Hematopoietic multipotent progenitor cell treated with erythropoietin and hydrocortisone succinate and interleukin-3 and kit ligand, for 8 days (in vitro differentiated cells): ENCODE results near the gene ENTR1.
A peak's percentile ranks its signal among the peaks of the same experiment; 100 is the strongest.

Experiments
- DNase-seq: peaks from one replicate; pipeline ENCODE4 v3.0.0-alpha.2; 2015

Gene ENTR1

DNA sequence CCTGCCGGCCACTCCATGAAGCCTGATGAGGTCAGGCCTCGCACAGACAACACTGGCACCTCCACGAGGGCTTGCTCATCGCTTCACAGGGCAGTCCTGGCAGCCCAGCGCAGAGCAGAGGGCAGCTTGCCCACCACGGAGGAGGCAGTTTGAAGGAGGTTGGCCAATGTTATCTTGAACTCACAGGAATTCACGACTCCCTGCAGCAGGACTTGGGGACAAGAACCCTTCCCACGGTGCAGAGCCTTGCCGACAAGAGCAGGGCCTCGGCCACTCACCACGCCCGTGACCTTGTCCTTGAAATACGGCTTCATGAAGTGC, 15.4 kb downstream of the ENTR1 start:
- DNase-seq, result peak; percentile 50

DNA sequence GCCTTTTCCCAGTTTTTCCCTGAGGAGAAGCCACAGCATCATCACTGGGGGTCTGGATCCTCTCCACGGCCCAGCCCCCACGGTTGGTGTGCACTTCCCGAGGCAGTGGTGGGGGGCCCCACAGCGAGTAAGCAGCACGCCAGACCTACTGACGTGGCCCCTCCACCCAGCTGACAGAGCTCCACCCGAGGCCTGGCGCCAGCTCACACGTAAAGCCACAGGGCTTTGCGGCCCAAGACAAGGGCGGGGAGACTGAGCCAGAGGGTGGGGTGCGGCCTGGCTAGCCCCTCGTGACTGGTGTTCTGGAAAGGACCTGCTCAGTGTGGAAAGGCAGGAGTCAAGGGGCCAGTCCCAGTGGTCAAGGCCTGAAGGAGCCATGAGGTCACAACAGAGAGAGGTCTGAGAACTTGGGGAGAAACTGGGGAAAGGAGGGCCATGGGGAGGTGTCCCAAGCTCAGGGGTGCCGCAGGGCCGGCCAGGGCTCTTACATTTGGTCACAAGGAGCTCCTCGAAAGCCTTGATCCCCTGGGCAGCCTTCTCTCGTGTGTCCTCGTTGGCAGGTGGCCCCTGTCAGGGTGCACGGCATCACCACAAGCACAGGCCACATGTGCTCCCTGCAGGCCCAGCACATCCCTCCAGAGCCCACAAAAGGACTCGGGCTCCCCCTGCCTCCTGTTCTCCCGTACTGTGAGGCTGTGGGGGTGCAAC, 15.9 kb downstream of the ENTR1 start:
- peak; percentile 29 for DNase-seq

DNA sequence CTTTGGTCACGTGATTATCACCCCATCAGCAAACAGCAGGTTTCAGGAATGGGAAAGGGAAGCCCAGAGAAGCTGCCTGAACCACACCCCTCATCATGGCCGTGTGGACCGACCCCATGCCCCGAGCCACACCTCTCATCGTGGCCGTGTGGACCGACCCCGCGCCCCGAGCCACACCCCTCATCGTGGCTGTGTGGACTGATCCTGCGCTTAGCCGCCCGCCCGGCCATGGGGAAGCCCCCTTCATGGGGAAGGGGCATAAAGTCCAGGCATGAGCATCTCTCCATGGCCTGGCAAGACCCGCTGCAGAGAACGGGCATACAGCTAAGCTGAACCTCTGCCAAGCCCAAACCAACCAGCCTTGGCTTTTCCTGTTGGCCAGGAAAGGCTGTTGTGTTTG, 16.9 kb downstream of the ENTR1 start:
- DNase-seq, result no peak

DNA sequence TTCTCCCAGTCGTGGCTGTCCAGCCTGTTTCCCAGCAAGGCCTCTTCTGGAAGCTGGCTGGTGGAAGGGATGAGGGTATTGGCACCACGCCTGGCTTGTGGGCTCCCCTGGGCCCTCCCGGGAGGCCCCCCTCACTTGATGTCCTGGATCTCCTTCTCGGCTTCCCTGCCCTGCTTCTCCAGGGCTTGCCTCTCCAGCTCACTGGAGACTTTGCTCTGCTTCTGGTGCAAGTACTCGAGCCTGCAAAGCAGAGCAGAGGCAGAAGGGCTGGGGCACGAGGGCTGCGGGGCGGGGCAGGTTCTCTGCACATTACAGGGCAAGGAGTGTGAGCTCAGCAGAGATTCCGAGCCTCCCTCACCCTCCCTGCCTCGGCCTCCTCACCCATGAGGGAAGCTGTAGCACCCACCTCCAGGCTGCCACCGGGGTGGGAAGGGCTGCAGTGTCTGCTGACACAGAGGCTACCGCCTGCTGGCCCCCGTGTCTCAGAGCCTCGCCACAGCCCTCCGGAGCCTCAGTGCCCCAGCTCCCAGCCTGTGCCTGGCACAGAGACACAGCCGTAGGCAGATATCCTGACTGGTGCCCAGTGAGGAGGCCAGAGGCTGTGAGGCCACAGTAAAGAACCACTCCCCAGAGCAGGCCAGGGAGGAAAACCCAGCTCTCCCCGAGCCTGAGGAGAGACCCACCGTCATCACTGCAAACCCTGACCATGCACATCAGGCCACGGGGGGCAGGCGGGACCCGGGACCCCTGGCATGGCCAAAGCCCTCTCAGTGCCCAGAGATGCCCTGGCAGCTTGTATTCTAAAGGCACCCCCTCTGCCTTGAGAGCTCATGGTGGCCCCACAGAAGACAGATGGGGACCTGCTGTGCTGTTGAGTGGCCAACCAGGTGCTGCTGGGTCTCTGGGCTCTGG, 17.6 kb downstream of the ENTR1 start:
- no peak for DNase-seq

DNA sequence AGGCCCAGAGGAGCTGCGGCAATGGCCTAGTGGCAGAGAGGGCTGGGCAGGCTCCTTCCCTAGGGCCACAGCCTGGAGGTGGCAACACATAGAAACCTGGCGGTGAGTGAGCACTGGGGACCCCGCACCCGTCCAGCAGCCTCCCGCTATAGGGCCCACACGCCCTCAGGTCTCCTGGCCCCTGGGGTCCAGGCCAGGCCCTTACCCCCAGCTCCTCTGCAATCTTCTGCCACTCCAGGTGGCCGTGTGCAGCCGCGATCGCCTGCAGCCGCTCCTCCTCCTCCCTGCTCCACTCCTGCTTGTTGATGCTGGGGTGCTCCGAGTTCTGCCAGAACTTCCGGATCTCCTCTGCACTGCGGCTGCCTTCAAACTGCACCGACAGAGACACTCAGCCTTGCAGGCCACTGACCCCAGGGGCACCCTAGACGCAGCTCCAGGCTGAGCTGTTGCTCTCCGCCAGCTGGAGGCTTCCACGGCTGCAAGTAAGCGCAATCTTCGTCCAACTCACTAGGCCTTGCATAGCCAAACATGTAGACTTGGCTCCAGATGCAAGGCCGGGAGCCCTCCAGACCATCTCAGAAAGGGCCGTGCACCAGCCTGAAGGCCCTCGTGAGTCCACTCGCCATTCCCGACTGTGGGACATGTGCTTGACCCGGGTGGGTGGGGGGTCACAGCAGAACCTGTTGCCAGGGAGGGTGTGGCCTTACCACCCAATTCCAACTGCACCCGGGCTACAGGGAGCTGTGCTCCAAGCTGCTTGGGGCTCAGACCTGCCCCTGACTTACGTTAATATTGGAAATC, 18.5 kb downstream of the ENTR1 start:
- no peak for DNase-seq

DNA sequence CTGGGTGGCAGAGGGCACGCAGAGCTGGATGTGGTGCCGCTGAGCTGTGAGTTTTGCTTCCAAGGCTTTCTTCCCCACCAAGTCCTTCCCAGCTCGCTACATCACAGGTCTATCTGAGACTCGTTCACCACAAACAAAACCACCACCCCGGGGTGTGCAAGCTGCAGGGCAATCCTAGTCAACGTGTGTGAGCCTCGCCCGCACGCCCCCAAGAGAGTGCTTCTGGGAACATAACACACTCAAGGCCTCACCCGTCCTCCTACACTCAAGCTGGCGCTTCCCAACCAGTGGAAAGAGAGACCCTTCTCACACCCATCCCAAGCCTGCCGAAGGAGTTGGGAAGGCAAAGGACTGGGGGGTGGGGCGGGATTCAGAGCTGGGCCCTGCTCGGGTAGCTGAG, 21.0 kb downstream of the ENTR1 start:
- DNase-seq, result peak; percentile 70

DNA sequence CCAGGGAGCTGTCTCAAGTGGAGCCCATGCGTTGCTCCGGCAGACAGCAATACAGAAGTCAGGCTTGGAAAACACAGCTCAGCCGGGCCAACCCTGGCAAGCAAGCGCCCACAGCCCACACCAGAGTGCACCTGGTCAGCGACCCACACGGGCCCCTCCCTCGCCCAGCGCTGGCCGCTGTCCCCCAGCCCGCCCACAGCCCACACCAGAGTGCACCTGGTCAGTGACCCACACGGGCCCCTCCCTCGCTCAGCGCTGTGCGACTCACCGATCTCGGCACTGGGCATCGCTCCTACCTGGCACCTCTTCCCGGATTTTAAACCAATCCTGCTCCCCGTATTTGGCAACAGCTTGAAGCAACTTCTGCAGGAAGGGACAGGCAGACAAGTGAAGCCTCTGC, 23.2 kb downstream of the ENTR1 start:
- DNase-seq, result no peak

DNA sequence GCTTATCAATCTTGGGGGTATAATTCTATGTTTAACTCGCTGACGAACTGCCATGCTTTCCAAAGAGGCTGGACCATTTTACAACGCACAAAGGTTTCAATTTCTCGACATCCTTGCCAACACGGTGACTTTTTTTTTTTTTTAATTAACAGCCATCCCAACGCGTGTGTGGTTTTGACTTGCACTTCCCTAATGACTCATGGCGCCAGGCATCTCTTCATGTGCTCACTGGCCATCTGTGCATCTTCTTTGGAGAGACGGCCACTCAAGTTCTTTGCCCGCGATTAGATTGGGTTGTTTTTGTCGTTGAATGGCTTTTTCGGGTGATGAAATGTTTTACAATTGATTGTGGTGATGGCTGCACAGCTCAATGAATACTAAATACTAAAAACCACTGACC, 24.4 kb downstream of the ENTR1 start:
- DNase-seq, result no peak

DNA sequence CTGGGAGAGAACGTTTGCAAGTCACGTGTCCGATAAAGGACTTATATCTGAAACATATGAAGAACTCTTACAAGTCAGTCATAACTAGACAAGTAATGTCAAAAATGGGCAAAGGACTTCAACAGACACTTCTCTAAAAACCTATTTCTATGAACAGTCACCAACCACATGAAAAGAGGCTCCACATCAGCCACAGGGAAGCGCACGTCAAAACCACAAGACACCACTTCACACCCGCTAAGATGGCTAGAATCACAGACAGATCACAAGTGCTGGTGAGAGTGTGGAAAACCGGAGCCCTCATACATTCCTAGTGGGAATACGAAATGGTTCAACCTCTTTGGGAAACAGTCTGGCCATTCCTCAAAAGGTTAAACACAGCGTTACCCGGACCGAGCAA, 25.4 kb downstream of the ENTR1 start:
- DNase-seq, result no peak

DNA sequence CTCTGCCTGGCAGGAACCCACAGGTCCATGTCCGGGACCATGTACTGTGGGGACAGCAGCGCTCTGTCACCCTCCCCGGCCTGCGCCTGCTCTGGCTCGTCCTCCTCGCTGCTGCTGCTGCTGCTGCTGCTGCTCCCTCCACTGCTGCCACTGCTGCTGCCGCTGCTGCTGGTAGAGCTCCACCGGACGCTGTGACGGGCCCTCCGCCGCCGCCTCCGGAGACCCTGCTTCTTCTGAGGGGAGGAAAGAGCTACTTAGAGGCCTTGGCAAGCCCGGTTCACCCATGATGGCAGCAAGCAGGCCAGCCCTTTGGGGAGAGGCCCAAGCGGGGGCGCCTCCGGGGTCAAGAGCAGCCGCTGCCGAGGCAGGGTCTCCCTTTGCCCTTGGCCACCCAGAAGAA, 27.0 kb downstream of the ENTR1 start:
- DNase-seq, result no peak

DNA sequence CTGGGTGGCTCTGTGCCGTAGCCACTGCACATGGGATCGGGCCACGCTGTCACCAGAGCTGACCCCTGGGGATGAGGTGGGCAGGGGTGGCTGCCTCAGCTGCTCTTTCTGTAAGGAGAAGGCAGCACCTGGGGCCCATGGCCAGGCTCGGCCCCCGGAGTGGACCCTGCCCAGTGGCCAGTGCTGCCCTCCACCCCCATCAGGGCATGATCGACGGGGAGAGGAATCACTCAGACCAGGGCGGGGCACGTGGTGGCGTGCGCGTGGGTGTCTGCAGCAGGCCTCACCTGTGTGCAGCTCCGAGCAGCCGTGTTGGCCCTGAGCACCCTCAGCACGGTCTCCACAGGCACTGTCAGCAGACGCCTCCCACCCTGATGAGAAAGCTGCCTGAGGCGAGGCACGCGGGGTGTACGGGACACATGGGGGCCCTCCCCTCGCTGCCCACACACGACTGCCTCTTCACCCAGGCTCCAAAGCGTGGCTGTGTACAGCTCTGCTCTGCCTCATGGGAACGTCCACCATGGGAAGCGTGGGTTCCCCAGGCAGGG, 28.4 kb downstream of the ENTR1 start:
- no peak for DNase-seq

DNA sequence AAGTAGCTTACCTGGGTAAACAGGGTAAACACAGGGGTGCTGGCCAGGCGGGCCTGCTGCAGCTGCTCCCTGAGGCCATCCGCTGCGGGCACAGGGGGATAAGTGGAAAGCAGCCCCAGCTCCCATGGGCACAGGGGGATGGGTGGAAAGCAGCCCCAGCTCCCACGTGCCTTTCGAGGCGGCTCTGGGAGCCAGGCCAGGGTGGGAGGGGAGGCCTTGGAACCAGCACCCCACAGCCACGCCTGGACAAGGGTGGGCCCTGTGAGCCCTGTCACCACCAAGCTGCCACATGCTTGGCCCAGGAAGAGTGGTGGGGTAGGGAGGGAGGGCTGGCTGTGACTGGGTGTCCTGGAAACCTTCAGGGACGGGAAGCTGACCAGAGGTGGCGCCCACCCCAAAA, 29.1 kb downstream of the ENTR1 start:
- no peak for DNase-seq

DNA sequence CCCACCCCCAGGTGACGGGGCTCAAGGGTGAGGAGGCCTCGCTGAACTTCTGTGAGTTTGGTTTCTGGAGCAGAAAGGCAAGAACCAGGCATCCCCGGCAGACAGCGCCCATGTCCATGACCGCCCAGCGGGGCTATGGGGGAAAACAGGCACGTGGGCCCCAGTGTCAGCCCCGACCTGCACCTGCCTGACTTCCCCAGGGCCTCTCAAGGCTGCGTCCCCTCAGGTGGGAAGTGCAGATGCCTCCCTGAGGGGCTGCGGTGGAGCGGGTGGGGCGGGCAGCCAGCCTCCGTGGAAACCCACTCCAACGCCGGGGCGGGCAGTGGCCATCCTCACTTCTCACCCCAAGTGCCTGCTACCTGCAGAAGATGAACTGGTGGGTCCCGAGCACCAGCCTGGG, 30.0 kb downstream of the ENTR1 start:
- DNase-seq, result no peak

DNA sequence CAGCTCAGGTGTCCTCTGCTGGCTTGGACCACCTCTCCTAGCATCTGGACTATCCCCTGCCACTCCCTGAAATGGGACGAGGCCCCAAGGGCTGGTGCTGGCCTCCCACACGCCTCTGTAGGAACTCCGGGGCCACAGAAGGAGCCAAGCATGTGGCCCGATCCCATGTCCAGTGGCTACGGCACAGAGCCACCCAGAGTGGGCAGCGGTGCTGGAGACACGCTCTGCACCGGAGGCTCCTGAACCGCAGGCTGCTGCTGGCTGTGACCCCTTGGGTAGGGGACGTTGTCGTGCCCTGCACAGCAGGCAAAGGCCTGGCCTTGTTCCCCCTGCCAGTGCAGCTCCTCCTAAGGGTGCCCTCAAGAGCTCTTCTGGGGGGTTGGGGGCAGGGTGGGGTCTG, 30.5 kb downstream of the ENTR1 start:
- no peak for DNase-seq

DNA sequence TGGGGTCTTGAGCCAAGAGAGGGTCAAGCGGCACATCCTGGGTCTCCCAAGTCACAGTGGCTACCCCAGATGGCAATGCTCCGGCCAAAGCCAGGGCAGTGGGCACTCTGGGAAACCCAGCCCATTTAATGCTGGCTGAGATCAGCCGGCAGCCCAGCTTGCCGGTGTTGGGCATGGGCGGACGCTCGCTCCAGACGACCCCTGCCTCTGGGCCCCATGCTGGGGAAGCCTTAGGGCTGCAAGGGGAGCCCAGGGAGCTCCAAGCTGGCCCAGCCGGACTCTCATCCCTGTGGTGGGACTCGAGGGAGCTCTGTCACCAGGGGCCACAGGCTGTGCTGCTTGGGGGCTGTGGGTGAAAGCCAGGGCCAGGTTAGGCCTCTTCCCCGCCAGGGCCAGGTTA, 31.0 kb downstream of the ENTR1 start:
- no peak for DNase-seq

DNA sequence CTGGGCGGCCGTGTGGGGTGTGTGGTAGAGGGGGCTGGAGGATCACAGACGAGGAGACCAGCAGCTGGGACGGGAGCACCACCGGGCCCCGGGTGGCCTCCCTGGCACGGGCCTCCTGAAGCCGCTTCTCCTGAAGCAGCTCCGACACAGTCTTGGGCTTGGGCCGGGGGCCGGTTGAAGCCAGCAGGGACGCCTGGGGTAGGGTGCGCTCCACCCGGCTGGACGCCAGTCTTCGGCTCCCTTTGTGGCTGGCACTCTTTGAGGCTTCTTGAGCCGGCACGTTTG, 31.5 kb downstream of the ENTR1 start:
- DNase-seq, result no peak

DNA sequence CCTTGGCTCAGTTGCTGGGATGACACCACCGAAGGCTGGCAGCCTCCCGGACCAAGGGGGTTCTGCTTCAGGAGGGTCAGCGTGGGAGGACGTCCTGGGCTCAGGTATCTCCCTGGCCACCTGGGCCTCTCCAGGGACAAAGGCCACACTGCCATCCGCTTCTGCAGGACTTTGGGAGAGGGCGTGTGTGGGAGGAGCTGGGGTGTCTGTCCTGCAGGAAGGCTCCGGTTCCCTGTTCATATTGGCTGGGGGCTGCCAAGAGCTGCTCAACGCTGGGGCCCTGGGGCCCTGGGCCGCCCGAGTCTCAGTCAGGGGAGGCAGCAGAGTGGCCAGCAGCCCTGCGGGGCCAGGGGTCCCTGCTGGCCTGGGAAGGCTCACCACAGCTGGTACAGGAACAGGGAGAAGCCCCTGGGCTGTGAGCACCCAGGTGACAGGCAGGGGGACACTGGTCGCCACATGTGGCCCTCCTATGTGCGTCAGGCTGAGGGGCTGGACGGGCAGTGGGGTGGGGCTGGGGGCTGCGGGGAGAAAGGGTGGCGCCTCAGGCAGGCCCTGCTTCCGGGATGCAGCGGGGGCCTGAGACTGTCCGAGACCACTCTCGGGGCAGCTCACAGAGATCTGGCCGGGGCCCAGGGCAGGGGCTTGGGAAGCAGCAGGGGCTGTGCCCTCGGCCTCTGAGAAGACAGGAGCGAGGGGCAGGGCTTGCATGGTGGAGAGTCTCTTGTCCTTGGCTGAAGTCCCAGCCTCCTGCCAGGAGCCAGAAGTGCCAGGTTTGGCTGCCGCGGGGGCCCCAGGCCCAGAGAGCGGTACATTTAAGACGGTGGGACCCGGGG, 32.0 kb downstream of the ENTR1 start:
- no peak for DNase-seq

DNA sequence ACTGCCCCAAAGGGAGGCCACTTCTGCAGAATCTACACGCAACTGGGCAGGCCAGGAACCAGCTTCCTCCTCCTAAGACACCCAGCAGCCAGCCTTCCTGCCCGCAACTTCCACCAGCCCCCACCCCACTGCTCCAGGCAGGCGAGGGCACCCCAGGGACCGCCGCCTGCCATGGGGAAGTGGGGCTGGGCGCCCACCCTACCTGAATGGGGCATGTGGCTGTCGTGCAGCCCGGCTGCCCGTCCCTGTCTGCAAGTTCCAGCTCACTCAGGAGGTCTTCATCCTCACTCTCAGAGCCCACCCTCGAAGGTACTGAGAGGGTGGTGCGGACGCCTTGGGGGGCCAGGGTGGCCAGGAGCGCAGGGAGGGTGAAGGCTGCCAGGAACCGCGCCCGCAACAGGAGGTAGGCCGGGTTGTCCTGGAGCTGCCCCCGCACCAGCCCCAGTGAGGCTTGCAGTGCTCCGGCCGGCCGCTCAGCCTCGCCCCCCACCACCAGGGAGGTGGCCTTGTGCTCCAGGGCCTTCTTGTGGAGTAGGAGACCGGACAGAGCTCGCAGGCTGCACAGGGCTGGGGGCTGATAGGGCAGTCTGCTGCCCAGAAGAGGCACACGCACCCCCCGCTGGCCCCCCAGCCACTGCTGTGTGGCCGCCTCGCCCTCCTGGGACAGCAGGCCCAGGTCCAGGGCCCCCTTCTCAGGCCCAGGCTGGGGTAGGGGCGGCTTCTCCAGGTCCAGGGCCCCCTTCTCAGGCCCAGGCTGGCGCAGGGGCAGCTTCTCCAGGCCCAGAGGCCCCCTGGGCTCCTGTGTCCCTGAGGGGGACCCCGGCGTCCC, 32.9 kb downstream of the ENTR1 start:
- no peak for DNase-seq

DNA sequence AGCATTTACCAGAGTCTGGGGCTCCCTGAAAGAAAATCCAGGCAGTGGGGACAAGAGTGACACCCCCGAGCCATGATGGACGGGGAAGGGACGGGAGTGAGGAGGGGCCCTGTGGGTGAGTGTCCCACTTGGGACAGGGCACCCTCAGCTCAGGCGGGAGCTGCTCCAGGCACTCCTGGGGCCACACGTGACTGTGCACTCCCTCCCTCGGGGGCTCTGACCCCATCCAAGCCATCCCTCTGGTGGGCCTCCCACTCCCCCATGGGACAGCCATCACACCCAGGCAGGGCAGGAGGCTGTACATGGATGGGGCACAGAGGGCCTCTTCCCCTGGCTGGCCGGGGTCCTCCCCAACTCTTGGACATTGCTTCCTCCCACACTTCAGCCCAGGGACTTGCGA, 34.0 kb downstream of the ENTR1 start:
- no peak for DNase-seq

DNA sequence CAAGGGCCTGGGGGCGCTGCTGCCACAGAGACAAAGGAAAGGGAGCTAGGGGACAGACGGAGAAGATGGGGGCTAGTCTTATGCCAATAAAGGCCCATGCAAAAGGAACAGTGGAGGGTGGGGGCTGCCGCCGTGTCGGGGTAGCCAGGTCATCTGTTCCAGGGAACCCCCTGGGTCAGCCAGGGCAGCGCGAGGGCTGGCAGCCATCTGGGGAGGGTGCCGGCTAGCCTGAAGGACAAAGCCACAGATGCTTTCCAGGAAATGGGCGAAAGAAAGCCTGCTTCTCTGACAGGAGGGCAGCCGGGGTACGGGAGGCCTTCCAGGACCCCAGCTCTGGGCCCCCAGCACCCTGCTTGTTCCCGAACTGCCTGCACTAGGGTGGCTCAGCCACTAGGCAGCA, 35.3 kb downstream of the ENTR1 start:
- no peak for DNase-seq

DNA sequence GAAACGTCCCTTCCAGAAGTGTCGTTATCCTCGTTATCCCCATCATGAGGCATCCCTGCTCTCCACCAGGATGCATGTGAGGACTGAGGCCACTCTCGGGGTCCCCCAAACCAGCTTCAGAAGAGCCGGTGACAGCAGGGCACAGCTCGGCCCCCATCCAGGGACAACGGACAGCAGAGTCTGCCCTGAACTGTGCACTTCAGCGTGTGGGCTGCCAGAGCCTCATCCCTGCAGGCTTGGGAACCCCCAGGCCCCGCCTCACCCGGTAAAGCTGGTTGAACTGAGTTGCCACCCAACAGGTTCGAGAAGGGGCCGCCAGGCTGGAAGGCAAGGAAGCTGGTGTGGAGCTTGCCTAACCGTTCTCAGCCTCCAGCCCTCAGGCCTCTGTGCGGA, 36.2 kb downstream of the ENTR1 start:
- no peak for DNase-seq
